Myocyte (in vitro differentiated cells): ENCODE measurements around the gene AP3B1. TPM values are rescaled to one million over a fixed set of nuclear protein-coding genes. Genes with fewer than 3 reads are reported as not detected.

ENCODE experiments used
- DNase-seq: peaks from one replicate; pipeline ENCODE4 v3.0.0-alpha.2; 2012; ENCODE audit warnings: low read depth
- total RNA-seq: library from RNA; depleted of rRNA; stranded (reverse); fragments of >200 nt; gene quantifications from 2 replicates; pipeline ENCODE4 v1.2.3, GENCODE V29; 2014

AP3B1 gene
- total RNA-seq, 1 donor from 2014 or later, result 50.0 TPM

GRCh38 chr5:78293851-78294247 is 649 bp downstream of the AP3B1 start:
- peak; percentile 17 for DNase-seq

GRCh38 chr5:78291687-78292086 is 2.8 kb downstream of the AP3B1 start:
- DNase-seq, result no peak

GRCh38 chr5:78289911-78290310 is 4.6 kb downstream of the AP3B1 start:
- no peak for DNase-seq

- DNase-seq, result no peak
Observed at GRCh38 chr5:78288246-78288645, 6.3 kb downstream of the AP3B1 start.

- peak; percentile 54 for DNase-seq
Observed at GRCh38 chr5:78287833-78288232, 6.7 kb downstream of the AP3B1 start.

- DNase-seq, result no peak
Observed at GRCh38 chr5:78287169-78287568, 7.3 kb downstream of the AP3B1 start.

GRCh38 chr5:78286290-78286689 is 8.2 kb downstream of the AP3B1 start:
- DNase-seq, result no peak

GRCh38 chr5:78283802-78284201 is 10.7 kb downstream of the AP3B1 start:
- DNase-seq, result no peak

- peak; percentile 11 for DNase-seq
Observed at GRCh38 chr5:78283105-78283504, 11.4 kb downstream of the AP3B1 start.

- peak; percentile 37 for DNase-seq
Observed at GRCh38 chr5:78280261-78280660, 14.2 kb downstream of the AP3B1 start.

- no peak for DNase-seq
Observed at GRCh38 chr5:78279194-78279593, 15.3 kb downstream of the AP3B1 start.

GRCh38 chr5:78277715-78278114 is 16.8 kb downstream of the AP3B1 start:
- no peak for DNase-seq

GRCh38 chr5:78275998-78276543 is 18.4 kb downstream of the AP3B1 start:
- DNase-seq, result no peak

- DNase-seq, result no peak
Observed at GRCh38 chr5:78274540-78275197, 19.8 kb downstream of the AP3B1 start.

GRCh38 chr5:78273436-78273835 is 21.1 kb downstream of the AP3B1 start:
- peak; percentile 79 for DNase-seq

- no peak for DNase-seq
Observed at GRCh38 chr5:78271766-78272165, 22.7 kb downstream of the AP3B1 start.

- peak; percentile 17 for DNase-seq
Observed at GRCh38 chr5:78269088-78269703, 25.3 kb downstream of the AP3B1 start.

- peak; percentile 40 for DNase-seq
Observed at GRCh38 chr5:78268356-78268755, 26.1 kb downstream of the AP3B1 start.

GRCh38 chr5:78265163-78265562 is 29.3 kb downstream of the AP3B1 start:
- DNase-seq, result no peak

- no peak for DNase-seq
Observed at GRCh38 chr5:78264600-78264999, 29.9 kb downstream of the AP3B1 start.

- no peak for DNase-seq
Observed at GRCh38 chr5:78260771-78261170, 33.7 kb downstream of the AP3B1 start.

GRCh38 chr5:78253201-78253600 is 41.3 kb downstream of the AP3B1 start:
- no peak for DNase-seq

GRCh38 chr5:78252715-78253114 is 41.8 kb downstream of the AP3B1 start:
- no peak for DNase-seq
